C4-2B (cell line): ENCODE results near the gene ATG4D.

ENCODE experiments used
- CTCF ChIP-seq: fragments of 450-650 bp; conservative IDR thresholded peaks from 2 replicates; pipeline ENCODE4 v1.5.1; 2017; ENCODE audit warnings: mild to moderate bottlenecking
- ZFX ChIP-seq: fragments of 450-650 bp; IDR thresholded peaks from 2 replicates; pipeline ENCODE4 v1.6.1; 2017

GRCh38 chr19:10601999-10602329 lies 58.3 kb downstream of the ATG4D start:
- TF ChIP-seq CTCF (no peak), ZFX (no peak)
